MG63 (cell line): ENCODE data around the gene NRARP. TPM values are rescaled to one million over a fixed set of nuclear protein-coding genes. Genes with fewer than 3 reads are reported as not detected.

Experiments used
- DNase-seq: peaks from one replicate; pipeline ENCODE4 v3.0.0-alpha.2; 2020
- H3K27me3 ChIP-seq: fragments of 250-450 bp; sonication (Bioruptor Pico); 2 replicates; pipeline ENCODE4 v1.5.1; 2020; ENCODE audit warnings: mild to moderate bottlenecking, moderate library complexity
- H3K36me3 ChIP-seq: fragments of 250-450 bp; sonication (Bioruptor Pico); 2 replicates; pipeline ENCODE4 v1.5.1; 2020; ENCODE audit warnings: mild to moderate bottlenecking, moderate library complexity
- H3K4me3 ChIP-seq: fragments of 250-450 bp; sonication (Bioruptor Pico); 2 replicates; pipeline ENCODE4 v1.5.1; 2020; ENCODE audit warnings: mild to moderate bottlenecking, moderate library complexity
- H3K9me3 ChIP-seq: fragments of 250-450 bp; sonication (Bioruptor Pico); 2 replicates; pipeline ENCODE4 v1.5.1; 2020; ENCODE audit warnings: mild to moderate bottlenecking, moderate library complexity
- total RNA-seq: library from RNA; depleted of rRNA; stranded (reverse); fragments of >200 nt; shearing (Covaris generic); gene quantifications from 2 replicates; pipeline ENCODE4 v1.2.3, GENCODE V29; 2014; ENCODE audit warnings: low replicate concordance

NRARP gene
- total RNA-seq, 1 experiment from 2014 or later = 0.16 TPM

GRCh38 chr9:137275588-137276472 lies 26.2 kb downstream of the NRARP start:
- H3K36me3 ChIP-seq = no peaks in the 10 kb centered on the region; the same call in 1 of the 2 replicates
- DNase-seq = no peak
- no peaks in the 10 kb centered on the region for H3K27me3 ChIP-seq
- no peak overlapping the region for H3K4me3 ChIP-seq
- no peaks in the 10 kb centered on the region for H3K9me3 ChIP-seq

DNA sequence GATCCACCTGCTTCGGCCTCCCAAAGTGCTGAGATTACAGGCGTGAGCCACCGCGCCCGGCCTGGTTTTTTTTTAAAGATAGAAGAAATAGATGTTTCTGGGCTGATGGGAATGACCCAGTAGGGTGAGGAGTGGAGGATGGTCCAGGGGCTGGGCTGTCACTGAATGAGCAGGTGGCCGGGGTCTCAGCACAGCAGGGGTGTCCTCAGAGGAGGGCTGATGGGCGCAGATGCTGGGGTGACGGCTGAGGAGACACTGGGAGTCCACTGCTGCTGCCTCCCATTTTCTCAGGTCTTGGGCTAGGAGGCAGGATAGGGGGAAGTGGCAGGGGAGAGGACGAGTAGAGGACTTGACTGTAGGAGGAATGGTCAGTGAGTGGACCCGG lies 26.9 kb downstream of the NRARP start:
- H3K4me3 ChIP-seq = no peak overlapping the region
- H3K27me3 ChIP-seq = no peaks in the 10 kb centered on the region
- no peaks in the 10 kb centered on the region for H3K9me3 ChIP-seq
- no peaks in the 10 kb centered on the region; the same call in 1 of the 2 replicates for H3K36me3 ChIP-seq
- DNase-seq = no peak

GRCh38 chr9:137273611-137274320 lies 28.3 kb downstream of the NRARP start:
- no peak overlapping the region for H3K4me3 ChIP-seq
- no peaks in the 10 kb centered on the region for H3K27me3 ChIP-seq
- DNase-seq = no peak
- no peaks in the 10 kb centered on the region for H3K9me3 ChIP-seq
- H3K36me3 ChIP-seq = peaks cover 3% of the 10 kb centered on the region

DNA sequence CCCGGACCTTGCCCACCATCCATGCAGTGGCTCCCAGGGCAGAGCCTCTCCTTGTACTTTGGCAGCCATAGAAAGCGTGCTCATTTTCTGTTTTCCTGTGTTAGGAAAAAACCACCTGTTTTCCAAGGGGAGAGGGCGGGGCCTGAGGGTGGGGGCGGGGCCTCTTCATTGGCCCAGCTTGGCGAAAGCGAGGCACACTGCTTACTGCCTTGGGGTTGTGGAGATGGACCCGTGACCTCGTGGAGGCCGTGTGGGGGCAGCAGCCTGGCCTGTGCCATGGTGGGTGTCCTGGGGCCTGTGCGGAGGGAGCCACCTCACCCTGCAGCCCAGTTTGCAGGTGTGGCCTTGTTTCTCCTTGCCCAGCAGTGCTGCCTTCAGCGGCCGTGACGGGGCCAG lies 29.0 kb downstream of the NRARP start:
- no peak for DNase-seq
- H3K36me3 ChIP-seq = peaks cover 3% of the 10 kb centered on the region

GRCh38 chr9:137272241-137273094 lies 29.6 kb downstream of the NRARP start:
- Histone ChIP-seq H3K9me3 (no peaks in the 10 kb centered on the region), H3K4me3 (no peak overlapping the region), H3K36me3 (peaks cover 9% of the 10 kb centered on the region), H3K27me3 (no peaks in the 10 kb centered on the region)
- no peak for DNase-seq

More for the DNA sequence above, 29.0 kb downstream of the NRARP start:
- Histone ChIP-seq H3K9me3 (no peaks in the 10 kb centered on the region), H3K4me3 (no peak overlapping the region), H3K27me3 (no peaks in the 10 kb centered on the region)

GRCh38 chr9:137271696-137272076 lies 30.4 kb downstream of the NRARP start:
- H3K9me3 ChIP-seq = no peaks in the 10 kb centered on the region
- no peak for DNase-seq
- no peak overlapping the region for H3K4me3 ChIP-seq
- peaks cover 9% of the 10 kb centered on the region for H3K36me3 ChIP-seq
- H3K27me3 ChIP-seq = no peaks in the 10 kb centered on the region

DNA sequence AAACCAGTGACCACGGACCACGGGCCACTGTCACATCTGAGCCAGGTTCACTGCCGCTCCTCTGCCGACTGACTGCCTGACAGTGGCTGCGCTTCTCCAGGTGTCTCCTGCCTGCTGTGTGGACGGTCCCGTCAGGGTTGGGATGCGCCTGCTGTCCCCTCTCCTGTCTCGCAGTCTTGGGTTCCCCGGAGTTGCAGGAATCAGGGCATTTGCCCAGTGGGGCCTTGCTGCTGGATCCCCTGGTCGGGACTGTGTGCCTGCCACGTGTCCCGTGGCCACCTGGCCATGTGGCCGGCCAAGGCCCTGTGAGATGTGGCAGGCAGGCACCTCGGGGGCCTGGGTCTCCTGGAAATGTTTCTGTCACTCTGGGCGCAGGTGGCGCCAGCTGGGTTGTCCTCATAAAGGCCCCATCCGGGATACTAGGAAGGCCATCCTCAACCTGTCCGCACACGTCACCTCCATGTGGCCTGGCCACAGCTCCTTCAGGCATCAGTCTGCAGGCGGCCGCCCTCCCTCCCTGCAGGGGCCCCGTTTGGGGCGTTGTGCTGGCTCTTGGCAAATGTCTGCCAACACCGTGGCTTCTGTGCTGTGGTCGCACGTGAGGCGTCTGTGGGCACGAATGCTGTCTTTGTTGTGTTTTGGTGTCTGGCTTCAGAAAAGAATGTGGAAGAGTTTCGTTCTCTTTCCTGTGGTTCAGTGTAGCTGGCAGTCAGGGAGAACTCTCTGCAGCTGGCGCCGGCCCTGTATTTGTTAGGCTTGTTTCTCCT lies 31.0 kb downstream of the NRARP start:
- Histone ChIP-seq H3K9me3 (no peaks in the 10 kb centered on the region), H3K27me3 (no peaks in the 10 kb centered on the region), H3K4me3 (no peak overlapping the region), H3K36me3 (peaks cover 13% of the 10 kb centered on the region)
- no peak for DNase-seq

- no peak for DNase-seq
- H3K9me3 ChIP-seq = no peaks in the 10 kb centered on the region
- H3K4me3 ChIP-seq = no peak overlapping the region
- peaks cover 22% of the 10 kb centered on the region for H3K36me3 ChIP-seq
- H3K27me3 ChIP-seq = no peaks in the 10 kb centered on the region
These were observed 32.8 kb downstream of the NRARP start for GRCh38 chr9:137269231-137269772.

DNA sequence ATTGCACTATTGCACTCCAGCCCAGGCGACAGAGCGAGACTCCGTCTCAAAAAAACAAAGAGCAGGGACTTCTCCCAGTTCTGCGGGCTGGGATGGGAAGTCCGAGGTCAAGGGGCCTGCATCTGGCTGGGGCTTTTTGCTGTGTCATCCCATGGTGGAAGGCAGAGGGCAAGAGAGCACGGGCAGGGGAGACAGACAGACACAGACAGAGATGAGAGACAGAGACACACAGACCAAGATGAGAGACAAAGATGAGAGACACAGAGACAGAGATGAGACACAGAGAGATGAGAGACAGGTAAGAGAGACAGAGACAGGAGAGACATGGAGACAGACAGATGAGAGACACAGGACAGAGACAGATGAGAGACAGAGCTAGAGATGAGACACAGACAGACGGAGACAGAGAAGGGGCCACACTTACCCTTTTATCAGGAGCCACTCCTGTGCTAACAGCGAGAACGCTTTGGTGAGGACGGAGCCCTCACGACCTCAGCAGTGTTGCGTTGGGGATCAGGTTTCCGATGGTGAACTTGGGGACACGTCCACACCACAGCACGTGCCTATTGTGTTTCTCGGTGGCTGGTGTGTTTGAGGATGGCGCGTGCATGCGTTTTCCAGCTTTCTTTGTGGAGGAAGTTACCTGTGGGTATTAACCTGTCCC lies 33.4 kb downstream of the NRARP start:
- Histone ChIP-seq H3K27me3 (no peaks in the 10 kb centered on the region), H3K9me3 (no peaks in the 10 kb centered on the region), H3K36me3 (peaks cover 29% of the 10 kb centered on the region), H3K4me3 (no peak overlapping the region)
- no peak for DNase-seq

DNA sequence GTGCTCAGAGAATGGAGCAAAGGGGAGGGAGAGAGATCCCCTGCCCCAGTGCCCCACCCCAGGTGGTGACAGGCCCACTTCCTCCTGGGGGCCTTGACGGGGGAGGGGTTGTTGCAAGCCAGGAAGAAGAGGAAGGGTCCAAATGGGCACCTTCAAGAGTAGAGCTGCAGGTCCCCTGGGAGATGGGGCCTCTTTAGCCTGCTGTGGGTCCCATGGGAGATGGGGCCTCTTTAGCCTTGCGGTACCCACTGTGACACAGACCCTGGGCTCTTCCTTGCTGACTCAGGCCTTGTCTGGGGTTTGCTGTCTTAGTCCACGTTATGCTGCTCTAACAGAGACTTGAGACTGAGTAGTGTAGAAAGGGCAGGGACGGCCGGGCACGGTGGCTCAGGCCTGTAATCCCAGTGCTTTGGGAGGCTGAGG lies 34.1 kb downstream of the NRARP start:
- Histone ChIP-seq H3K36me3 (peaks cover 30% of the 10 kb centered on the region), H3K27me3 (no peaks in the 10 kb centered on the region), H3K4me3 (no peak overlapping the region), H3K9me3 (no peaks in the 10 kb centered on the region)
- no peak for DNase-seq

DNA sequence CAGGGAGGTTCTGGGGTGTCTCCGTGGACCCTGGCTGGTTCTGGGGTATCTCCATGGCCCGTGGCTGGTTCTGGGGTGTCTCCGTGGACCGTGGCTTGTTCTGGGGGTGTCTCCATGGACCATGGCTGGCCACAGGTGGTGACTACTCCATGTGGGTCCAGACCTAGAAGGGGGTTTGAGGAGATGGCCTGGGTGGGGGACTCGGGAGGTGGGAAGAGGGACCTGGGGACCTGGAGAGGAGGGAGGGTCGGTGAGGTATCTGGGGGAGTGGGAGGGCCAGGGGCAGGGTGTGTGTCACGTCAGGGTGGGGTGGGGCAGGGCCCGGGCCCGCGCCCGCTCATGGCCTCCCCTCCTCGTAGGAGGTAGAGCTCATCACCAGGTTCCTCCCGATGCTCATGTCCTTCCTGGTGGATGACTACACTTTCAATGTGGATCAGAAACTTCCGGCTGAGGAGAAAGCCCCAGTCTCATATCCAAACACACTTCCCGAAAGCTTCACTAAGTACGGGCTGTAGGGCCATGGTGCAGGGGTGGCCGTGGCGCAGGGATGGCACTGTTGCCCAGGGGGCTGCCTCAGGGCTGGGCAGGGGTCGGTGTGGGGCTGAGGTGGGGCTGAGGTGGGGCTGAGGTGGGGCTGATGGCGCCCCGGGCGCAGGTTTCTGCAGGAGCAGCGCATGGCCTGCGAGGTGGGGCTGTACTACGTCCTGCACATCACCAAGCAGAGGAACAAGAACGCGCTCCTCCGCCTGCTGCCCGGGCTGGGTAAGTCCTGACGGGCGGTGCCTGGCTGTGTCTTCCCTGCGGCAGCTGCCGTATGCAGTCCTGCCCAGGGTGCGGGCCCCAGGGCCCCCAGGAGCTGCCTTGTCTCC lies 35.3 kb downstream of the NRARP start:
- DNase-seq = no peak
- peaks cover 35% of the 10 kb centered on the region for H3K36me3 ChIP-seq
- H3K9me3 ChIP-seq = no peaks in the 10 kb centered on the region
- H3K4me3 ChIP-seq = no peak overlapping the region
- no peaks in the 10 kb centered on the region for H3K27me3 ChIP-seq

- Histone ChIP-seq H3K27me3 (no peaks in the 10 kb centered on the region), H3K4me3 (no peak overlapping the region), H3K9me3 (no peaks in the 10 kb centered on the region), H3K36me3 (peaks cover 35% of the 10 kb centered on the region)
- no peak for DNase-seq
These were observed 35.9 kb downstream of the NRARP start for GRCh38 chr9:137266162-137266527.

DNA sequence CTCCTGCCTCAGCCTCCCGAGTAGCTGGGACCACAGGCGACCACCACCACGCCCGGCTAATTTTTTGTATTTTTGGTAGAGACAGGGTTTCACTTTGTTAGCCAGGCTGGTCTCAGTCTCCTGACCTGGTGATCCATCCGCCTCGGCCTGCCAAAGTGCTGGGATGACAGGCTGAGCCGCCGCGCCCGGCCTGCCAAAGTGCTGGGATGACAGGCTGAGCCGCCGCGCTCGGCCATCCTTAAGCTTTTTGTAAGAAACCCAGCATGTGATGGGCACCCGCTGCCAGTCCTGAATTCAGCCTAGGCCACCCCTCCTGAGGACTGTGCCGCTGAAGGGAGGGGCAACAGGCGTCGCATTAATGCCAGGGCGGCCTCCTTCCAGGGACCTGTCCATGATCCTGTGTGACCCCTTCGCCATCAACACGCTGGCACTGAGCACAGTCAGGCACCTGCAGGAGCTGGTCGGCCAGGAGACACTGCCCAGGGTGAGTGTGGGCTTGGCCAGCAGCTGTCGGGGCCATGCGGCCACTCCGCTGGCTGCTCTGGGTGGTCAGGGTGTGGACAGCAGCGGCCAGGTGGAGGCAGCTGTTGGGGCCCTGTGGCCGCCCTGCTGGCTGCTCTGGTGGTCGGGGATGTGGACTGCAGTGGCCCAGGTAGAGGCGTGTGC lies 36.4 kb downstream of the NRARP start:
- peaks cover 35% of the 10 kb centered on the region for H3K36me3 ChIP-seq
- no peak overlapping the region for H3K4me3 ChIP-seq
- DNase-seq = no peak
- H3K9me3 ChIP-seq = no peaks in the 10 kb centered on the region
- no peaks in the 10 kb centered on the region for H3K27me3 ChIP-seq

DNA sequence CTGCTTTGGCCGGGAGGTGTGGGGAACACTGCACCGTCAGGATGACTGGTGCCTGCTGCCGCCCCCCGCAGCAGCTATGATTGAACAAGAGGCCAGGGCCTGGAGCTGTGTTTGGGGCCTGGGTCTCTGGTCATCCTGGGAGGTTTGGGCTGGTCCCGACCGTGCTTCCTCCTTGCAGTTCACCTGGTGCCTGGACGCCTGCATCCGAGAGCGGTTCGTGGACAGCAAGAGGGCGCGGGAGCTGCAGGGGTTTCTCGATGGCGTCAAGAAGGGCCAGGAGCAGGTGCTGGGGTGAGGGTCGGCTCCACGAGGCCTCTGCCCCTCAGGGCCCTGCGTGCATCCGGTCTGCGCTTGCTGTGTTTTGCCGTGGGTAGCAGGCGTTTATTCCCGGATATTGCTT lies 38.0 kb downstream of the NRARP start:
- H3K27me3 ChIP-seq = no peaks in the 10 kb centered on the region
- peaks cover 40% of the 10 kb centered on the region for H3K36me3 ChIP-seq
- no peak overlapping the region for H3K4me3 ChIP-seq
- DNase-seq = no peak
- H3K9me3 ChIP-seq = no peaks in the 10 kb centered on the region
